ELF-1 (cell line): Measurements from ENCODE around the gene CSF1.

Experiments
- DNase-seq: peaks from one replicate; pipeline ENCODE4 v3.0.0-alpha.2; 2016; ENCODE audit warnings: low read depth, low spot score

CSF1 gene

GRCh38 chr1:109901524-109902145, 9.0 kb upstream of the CSF1 start:
- DNase-seq = no peak

- DNase-seq = no peak
Measured at GRCh38 chr1:109902204-109902985, 8.3 kb upstream of the CSF1 start.

GRCh38 chr1:109903376-109903930, 7.2 kb upstream of the CSF1 start:
- no peak for DNase-seq

- no peak for DNase-seq
Measured at GRCh38 chr1:109904105-109904817, 6.4 kb upstream of the CSF1 start.

GRCh38 chr1:109905491-109905890, 5.2 kb upstream of the CSF1 start:
- no peak for DNase-seq

GRCh38 chr1:109906160-109906838, 4.3 kb upstream of the CSF1 start:
- no peak for DNase-seq

GRCh38 chr1:109906839-109907180, 3.8 kb upstream of the CSF1 start:
- DNase-seq = no peak

- no peak for DNase-seq
Measured at GRCh38 chr1:109907190-109907774, 3.4 kb upstream of the CSF1 start.

GRCh38 chr1:109908836-109909235, 1.8 kb upstream of the CSF1 start:
- no peak for DNase-seq

GRCh38 chr1:109909561-109909960, 1.1 kb upstream of the CSF1 start:
- DNase-seq = no peak

- peak; percentile 24 for DNase-seq
Measured at GRCh38 chr1:109910963-109911798, 532 bp downstream of the CSF1 start.

- no peak for DNase-seq
Measured at GRCh38 chr1:109912214-109912861, 1.7 kb downstream of the CSF1 start.

GRCh38 chr1:109912873-109913272, 2.2 kb downstream of the CSF1 start:
- no peak for DNase-seq

- no peak for DNase-seq
Measured at GRCh38 chr1:109913360-109913879, 2.8 kb downstream of the CSF1 start.

- DNase-seq = no peak
Measured at GRCh38 chr1:109914587-109915240, 4.1 kb downstream of the CSF1 start.

- no peak for DNase-seq
Measured at GRCh38 chr1:109917051-109917767, 6.6 kb downstream of the CSF1 start.

GRCh38 chr1:109917768-109918606, 7.3 kb downstream of the CSF1 start:
- no peak for DNase-seq

- no peak for DNase-seq
Measured at GRCh38 chr1:109918671-109919070, 8.0 kb downstream of the CSF1 start.
